HG03097 (cell line): ENCODE data around the gene PPFIA4.

Source experiments
- ATAC-seq: cut with Tn5 transposase; IDR thresholded peaks from one replicate; pipeline ENCODE4 v1.9.1; 2021; ENCODE audit not compliant: unreplicated experiment, low FRiP score

Gene PPFIA4

DNA sequence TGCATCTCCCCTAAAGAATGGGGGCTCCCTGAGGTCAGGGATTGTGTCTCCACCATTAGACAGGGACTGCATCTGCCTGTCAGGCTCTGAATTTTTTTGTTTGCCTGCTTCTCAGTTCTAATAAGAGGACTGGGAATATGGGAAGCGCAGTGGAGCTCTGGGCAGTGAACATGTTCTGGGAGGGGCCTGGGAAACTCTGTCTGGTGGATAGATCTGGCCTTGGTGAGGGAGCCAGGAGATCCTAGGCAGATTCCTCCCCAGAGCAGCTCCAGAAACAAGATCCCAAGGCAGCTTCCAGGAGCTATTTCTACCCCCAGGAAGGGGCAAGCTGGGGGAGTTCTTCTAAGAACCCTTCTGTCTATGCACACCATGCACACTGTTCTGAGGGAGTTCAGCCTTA, 72.2 kb downstream of the PPFIA4 start:
- no peak for ATAC-seq

DNA sequence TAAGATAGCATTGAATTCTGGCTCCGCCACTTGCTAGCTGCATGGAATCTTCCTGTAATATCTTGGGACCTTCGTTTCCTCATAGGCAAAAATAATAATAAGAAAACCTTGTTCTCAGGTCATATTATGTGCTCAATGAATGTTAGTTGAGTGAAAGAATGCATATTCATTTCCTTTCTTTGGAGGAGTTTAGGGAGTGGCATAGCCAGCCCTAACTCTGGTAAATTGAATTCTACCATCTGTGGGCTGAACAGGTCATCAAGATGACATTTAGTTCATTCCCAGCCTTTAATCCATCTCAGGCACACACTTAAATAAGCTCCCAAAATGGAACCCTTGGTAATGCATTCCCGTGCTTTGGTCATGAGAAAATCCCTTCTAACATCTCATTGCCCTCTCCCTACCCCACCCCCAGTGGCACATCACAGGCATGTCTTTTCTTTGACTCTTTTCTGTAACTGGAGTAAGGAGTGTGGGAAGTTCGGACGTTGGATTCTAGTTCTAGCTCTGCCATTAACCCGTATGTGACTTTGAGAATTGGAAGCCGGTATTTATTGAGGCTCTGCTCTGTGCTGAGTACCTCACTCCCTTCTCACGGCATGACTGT, 72.7 kb downstream of the PPFIA4 start:
- ATAC-seq, result no peak

- ATAC-seq, result no peak
These were observed 73.7 kb downstream of the PPFIA4 start for GRCh38 chr1:203099805-203100515.

- no peak for ATAC-seq
These were observed 74.2 kb downstream of the PPFIA4 start for GRCh38 chr1:203100516-203100869.

- ATAC-seq, result no peak
These were observed 75.7 kb downstream of the PPFIA4 start for GRCh38 chr1:203101813-203102634.

GRCh38 chr1:203103216-203103615, 76.9 kb downstream of the PPFIA4 start:
- ATAC-seq, result no peak

DNA sequence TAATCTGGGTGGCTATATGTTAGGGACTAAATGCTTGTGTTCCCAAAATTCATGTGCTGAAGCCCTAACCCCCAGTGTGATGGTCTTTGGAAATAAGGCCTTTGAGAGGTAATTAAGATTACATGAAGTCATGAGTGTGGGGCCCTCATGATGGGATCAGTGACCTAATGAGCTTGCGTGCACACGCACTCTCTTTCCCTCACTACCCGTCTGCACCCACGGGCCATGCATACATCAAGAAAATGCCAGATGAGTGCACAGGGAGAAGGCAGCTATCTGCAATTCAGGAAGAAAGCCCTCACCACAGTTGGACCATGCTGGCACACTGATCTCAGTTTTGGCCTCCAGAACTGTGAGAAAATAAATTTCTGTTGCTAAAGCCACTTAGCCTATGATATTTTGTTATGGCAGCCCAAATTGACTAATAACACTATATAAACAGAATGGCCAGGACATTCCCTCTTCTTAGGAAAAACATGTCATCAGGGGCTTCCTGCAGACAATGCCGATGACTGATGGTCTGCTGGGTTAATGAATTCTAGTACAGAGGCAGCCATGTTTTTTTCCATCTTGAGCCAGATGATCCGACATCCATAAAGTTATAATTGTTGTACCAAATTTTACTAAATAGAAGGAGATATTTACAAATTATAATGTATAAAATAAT, 77.7 kb downstream of the PPFIA4 start:
- ATAC-seq, result no peak

- ATAC-seq, result no peak
These were observed 78.6 kb downstream of the PPFIA4 start for GRCh38 chr1:203104789-203105390.

DNA sequence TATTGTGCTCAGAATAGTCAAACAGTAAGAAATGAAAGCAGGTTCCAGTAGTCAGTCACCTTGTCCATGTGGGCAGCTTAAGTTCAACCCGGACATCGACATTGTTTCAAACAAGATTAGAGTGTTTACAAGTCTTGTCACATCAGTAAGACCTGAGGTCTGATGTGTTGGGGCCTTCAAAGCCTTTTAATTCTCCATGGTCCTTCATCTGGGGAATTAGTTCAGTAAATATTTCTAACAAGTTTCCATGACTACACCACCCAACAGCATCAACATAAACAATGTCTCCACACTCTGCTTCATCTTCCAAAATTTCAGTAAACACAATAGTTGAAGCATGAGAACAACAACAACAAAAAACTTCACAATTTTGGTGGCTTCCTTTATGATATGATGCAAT, 86.2 kb downstream of the PPFIA4 start:
- no peak for ATAC-seq

- no peak for ATAC-seq
These were observed 87.0 kb downstream of the PPFIA4 start for GRCh38 chr1:203113308-203113707.

DNA sequence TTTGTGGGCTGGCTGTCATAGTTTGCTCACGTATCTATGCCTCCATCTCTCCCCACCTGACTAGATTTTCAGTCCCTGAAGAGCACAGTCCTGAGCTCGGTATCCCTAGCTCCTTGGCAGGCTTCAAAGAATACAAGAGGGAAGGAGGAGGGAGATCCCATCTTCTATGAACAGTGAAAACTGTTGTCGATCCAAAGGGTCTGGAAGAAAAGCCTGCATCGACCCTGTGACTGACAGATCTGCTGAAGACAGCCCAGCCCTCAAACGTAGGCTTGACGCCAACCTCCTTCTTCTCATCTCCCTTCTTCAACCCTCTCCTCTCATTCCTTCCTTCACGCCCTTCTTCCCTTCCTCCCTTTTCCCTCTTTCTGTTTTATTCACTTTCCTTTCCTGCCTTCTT, 87.9 kb downstream of the PPFIA4 start:
- no peak for ATAC-seq

- ATAC-seq, result no peak
These were observed 90.0 kb downstream of the PPFIA4 start for GRCh38 chr1:203116091-203116820.

DNA sequence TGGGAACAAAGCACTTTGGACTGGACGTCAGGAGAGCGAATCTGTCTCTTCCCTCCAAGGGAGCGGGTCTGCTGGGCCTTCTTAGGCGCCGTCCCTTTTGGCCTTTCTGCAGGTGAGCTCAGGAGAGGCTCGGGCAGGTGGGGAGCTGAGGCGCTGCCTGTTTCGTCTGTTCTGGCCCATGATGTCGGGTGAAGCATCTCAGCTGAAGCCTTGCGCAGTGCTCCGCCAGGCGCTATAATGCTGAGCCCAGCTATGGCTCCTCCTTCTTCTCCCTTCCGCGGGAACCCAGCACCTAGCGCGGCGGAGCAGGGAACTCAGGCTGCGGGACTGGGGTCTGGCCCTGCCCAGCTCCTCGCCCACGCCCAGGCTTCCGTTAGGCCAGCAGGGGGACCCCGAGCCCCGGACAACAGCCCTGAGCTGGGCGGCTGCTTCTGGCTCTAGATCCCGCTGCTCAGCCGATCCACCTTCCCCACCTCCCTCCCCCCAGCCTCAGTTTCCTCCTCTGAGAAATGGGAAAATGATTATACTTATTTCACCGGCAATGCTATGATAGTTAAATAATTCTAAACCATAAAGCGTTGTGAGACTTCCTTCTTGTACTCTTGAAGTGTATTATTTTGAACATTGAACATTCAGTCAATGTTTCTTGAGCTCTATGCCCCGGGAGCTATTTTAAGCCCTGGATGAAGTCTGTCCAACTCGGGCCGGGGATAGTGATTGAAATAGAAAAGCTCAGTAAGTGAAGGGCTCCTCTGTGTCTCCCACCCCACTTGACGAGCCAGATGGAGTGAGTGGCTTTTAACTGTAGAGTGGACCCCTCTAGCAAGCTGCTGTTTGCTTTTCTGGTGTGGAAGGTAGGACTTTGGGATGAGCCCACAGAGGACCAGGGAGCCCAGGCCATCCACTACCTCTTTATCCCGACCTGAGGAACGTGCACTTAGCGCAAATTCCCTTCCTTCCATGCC, 91.6 kb downstream of the PPFIA4 start:
- ATAC-seq, result no peak

GRCh38 chr1:203120325-203121153, 94.2 kb downstream of the PPFIA4 start:
- no peak for ATAC-seq

DNA sequence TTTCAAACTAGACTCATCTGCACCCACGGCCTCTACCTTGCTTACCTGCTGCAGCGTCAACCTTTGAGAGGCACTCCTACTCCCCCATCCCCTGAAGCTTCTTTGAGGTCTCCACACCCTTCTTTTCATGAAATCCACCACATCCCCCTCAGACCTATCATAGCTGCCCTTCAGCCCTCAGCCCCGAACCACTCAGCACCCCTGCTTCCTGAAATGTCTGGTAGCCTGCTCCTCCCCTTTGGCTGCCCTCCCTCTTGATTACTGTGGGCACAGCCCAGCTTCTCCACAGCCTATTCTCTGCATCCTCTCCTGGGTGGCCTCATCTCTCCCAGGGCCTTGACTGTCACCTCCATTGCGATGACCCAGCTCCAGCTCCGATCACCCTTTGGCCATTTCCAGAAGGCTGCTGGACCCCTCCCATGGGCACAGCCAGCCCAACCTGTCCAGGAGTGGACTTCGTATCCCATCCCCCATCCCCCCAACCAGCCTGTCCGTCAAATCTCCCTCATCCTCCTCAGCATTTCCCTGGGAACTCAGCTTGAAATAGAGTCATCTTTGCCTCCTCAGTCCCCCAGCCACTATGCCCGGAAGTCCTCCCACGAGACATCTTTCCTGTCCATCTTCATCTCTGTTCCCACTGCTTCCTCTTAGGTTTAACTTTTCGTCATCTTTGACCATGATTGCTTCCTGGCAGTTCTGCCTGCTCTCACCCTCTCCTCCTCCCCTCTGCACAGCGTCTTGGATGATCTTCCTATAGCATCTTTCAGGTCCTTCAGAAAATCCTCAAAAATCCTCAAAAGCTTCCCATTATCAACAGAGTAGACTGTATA, 95.1 kb downstream of the PPFIA4 start:
- ATAC-seq, result no peak

DNA sequence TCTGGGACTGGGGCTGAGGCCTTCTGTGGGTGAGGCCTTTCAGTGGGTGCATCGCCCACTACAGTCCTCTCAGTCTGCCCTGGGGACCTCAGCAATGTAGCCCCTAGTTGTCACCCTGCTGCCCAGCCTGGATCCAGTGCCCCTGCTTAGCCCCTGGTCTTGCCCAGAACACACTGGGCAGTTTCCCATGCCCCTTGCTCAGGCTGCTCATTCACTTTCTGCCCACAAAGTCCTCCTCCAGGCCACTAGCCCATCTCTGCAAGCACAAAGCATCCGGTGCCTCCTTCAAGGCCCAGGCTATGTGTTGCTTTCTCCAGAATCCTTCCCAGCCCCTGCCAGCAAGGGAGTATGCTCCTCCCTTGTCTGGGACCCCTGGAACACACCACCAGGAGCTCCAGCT, 95.9 kb downstream of the PPFIA4 start:
- no peak for ATAC-seq

DNA sequence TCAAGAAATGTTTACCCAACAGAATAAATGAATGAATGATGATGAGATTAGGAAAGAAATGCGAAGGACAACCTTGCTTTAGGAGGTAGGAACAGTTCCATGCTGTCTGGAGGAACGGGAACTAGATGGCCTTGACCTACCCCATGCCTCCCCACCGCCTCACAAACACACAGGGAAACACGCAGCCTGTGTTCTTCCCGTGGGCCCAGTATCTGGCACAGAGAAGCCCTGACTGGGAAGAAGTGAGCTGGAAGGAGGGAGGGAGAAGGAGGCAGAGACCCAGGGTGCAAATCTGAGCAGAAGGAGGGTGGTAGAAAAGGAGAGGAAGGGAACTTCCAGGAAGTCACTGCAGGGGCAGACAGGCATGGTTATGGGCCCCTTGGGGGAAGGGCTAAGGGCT, 97.7 kb downstream of the PPFIA4 start:
- ATAC-seq, result no peak
